ENCODE data around the gene PDS5A.
"Not testable (repeated sequence)": the region's sequence is repeated elsewhere in the genome, so short reads cannot be mapped to it uniquely, and the experiment has no call there.

The PDS5A gene

GRCh38 chr4:39893693-39894072 lies 84.0 kb downstream of the PDS5A start:
- no peak for DNase-seq

GRCh38 chr4:39892988-39893692 lies 84.6 kb downstream of the PDS5A start:
- no peak for DNase-seq

- DNase-seq, result no peak
Observed at GRCh38 chr4:39889226-39889625, 88.5 kb downstream of the PDS5A start.

- no peak for DNase-seq
Observed at GRCh38 chr4:39888541-39888940, 89.2 kb downstream of the PDS5A start.

DNA sequence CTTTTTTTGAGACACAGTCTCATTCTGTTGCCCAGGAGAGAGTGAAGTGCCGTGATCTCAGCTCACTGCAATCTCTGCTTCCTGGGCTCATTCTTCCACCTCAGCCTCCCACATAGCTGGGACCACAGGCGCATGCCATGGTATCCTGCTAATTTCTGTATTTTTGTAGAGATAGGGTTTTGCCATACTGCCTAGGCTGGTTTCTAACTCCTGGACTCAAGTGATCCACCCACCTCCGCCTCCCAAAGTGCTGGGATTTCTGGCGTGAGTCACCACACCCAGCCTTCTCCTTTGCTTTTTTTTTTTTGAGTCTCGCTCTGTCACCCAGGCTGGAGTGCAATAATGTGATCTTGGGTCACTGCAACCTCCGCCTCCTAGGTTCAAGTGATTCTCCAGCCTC lies 94.1 kb downstream of the PDS5A start:
- DNase-seq, result no peak

- no peak for DNase-seq
Observed at GRCh38 chr4:39881789-39882188, 95.9 kb downstream of the PDS5A start.

DNA sequence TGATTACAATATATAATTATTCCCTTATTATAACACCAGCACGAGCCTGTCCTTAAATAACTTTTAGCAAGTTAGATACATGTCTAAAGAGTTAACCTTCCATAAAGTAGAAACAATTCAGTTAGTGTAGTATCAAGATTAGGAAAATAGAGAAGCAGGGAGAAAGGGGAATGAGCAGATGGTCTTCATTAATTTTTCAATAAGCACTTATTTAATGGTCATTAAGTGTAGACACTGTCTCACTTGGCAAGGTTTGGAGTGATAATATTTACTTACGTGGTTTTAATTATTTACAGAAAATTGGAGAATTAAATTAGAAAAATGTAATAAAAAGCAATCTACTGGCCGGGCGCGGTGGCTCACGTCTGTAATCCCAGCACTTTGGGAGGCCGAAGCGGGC lies 99.7 kb downstream of the PDS5A start:
- no peak for DNase-seq

- no peak for DNase-seq
Observed at GRCh38 chr4:39873823-39874222, 103.9 kb downstream of the PDS5A start.

GRCh38 chr4:39865280-39865679 lies 112.4 kb downstream of the PDS5A start:
- no peak for DNase-seq

DNA sequence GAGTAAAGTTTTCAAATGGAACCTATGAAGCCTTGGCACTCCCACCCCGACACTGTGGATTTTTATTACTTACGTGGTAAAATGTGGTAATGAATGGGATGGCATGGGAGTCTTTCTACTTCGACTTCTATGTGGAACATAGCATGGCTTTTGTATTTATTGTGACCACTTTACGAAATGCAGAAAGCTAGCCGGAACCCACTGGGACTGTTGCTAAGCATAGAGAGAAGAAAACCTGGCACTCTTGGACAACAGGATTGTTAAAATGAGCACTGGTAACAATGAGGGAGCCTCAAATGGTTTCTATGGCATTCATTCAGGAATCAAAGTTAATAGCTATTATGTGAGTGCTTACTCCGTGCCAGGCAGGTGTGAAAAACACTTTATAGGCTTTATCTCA lies 113.3 kb downstream of the PDS5A start:
- no peak for DNase-seq

- no peak for DNase-seq
Observed at GRCh38 chr4:39860804-39861203, 116.9 kb downstream of the PDS5A start.

GRCh38 chr4:39855909-39856512 lies 121.7 kb downstream of the PDS5A start:
- peak; percentile 33 for DNase-seq

DNA sequence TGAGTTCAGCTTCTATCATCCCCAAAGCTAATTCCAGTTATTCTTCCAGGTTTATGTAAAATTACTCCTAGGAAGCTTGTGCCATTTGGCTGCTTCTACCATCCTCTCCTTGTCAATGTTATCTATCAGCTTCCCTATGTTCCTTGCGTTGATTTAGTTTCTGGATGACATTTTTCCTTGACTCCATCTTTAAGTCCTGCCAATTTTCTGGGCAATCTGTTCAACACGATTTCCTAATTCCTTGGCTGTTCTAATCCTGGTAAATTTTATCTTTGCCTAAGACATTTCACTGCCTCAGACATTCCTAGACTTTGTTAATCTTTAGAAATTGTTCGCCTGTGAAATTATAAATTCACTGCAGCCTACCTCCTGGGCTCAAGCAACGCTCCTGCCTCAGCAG lies 125.1 kb downstream of the PDS5A start:
- no peak for DNase-seq

GRCh38 chr4:39850727-39851126 lies 127.0 kb downstream of the PDS5A start:
- no peak for DNase-seq

GRCh38 chr4:39846705-39847104 lies 131.0 kb downstream of the PDS5A start:
- DNase-seq, result no peak

DNA sequence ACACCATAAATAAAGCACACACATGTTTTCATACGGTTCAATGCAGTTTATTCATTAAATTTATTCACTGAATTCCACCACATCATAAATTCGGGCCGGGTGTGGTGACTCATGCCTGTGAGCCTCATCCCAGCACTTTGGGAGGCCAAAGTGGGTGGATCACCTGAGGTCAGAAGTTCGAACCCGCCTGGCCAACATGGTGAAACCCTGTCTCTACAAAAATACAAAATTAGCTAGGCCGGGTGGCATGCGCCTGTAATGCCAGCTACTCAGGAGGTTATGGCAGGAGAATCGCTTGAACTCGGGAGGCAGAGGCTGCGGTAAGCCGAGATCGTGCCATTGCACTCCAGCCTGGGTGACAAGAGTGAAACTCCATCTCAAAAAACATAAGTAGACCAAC lies 131.6 kb downstream of the PDS5A start:
- no peak for DNase-seq

GRCh38 chr4:39841894-39842293 lies 135.8 kb downstream of the PDS5A start:
- DNase-seq, result no peak

DNA sequence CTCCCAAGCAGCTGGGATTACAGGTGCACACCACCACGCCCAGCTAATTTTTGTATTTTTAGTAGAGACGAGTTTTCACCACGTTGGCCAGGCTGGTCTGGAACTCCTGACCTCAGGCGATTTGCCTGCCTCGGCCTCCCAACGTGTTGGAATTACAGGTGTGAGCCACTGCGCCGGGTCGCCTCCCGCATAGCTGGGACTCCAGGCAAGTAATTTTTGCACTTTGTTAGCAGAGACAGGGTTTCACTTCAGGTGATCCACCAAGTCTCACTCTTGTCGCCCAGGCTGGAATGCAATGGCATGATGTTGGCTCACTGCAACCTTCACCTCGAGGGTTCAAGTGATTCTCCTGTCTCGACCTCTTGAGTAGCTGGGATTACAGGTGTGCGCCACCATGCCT lies 137.2 kb downstream of the PDS5A start:
- not testable (repeated sequence) for DNase-seq

GRCh38 chr4:39840027-39840426 lies 137.7 kb downstream of the PDS5A start:
- no peak for DNase-seq

GRCh38 chr4:39838431-39838830 lies 139.3 kb downstream of the PDS5A start:
- not testable (repeated sequence) for DNase-seq

DNA sequence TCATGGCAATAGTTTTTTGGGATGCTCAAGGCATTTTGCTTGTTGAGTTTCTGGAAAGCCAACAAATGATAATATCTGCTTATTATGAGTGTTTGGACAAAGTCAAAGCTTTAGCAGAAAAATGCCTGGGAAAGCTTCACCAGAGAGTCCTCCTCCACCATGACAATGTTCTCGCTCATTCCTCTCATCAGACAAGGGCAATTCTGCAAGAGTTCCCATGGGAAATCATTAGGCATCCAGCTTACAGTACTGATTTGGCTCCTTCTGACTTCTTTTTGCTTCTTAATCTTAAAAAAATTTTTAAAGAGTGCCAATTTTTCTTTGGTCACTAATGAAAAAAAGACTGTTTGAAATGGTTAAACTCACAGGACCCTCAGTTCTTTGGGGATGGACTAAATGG lies 143.4 kb downstream of the PDS5A start:
- DNase-seq, result no peak

- DNase-seq, result no peak
Observed at GRCh38 chr4:39825741-39826231, 151.9 kb downstream of the PDS5A start.

DNA sequence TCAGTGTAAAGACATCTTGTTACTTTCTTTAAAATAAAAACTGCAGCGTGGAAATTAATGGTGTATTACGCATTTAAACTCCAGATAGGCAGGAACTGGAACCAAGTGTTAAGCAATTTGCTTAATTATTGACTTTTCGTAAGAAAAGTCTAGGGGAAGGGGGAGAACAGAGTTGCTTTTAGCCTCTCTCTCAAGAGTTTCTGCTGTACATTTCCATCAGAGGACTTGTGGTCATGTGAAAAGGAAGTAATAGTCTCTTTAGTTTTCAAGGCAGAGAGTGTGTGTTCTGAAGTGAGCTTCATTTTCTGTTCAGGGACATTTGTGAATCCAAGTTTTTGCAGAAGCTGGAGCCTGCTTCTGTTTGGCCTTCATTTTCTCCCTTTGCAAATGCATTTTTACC lies 152.6 kb downstream of the PDS5A start:
- no peak for DNase-seq

DNA sequence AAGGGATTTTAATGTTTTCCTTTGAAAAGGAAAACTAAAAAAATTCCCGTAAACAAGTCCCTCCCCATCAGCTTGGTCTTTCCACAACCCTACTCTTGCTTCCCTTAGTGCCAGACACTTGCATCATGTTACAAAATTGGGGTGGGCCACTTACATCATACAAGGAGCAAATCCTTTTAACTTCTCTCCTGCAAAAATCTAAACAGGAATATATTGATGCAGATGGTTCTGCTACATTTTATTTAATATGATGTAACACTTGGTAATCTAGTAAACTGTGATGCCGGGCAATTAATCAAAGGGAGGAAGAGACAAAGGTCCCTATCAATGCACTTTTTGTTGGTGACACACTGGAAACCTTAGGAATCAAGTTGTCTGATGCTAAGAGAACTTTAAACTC lies 154.5 kb downstream of the PDS5A start:
- no peak for DNase-seq

GRCh38 chr4:39822662-39823061 lies 155.0 kb downstream of the PDS5A start:
- DNase-seq, result no peak
